ENCODE results near the gene PALLD. TPM values are rescaled to one million over a fixed set of nuclear protein-coding genes. Genes with fewer than 3 reads are reported as not detected.

PALLD gene
- total and polyA plus RNA-seq, 2 donors (not counting 3 experiments of a cell fraction or from before 2014, with no cell fraction given): 13.4 to 48.2 TPM

GRCh38 chr4:168836490-168836889 lies 339.6 kb downstream of the PALLD start:
- no peaks in the 10 kb centered on the region for H3K9me1 ChIP-seq (replicated peaks; ENCODE audit: control insufficient read depth, extremely low read depth, insufficient read depth, low read length)
- no peak overlapping the region for H3K4me2 ChIP-seq (ENCODE audit: insufficient read depth, low read length)
- intact Hi-C loops (cut with micrococcal nuclease): no loop called here
- BruUV-seq (replicated peaks): no TSS peak
- no peak overlapping the region for H2AFZ ChIP-seq (ENCODE audit: low read depth, low read length)
- H3K27me3 ChIP-seq (ENCODE audit: control insufficient read depth in 2 of 2, insufficient read depth in 2 of 2, low read length in 2 of 2): no peaks in the 10 kb centered on the region
- dilution Hi-C loops (cut with MboI; ENCODE audit: extremely low pct_ligation_motif_present, low sequenced_read_pairs): no loop called here
- H4K20me1 ChIP-seq (replicated peaks; ENCODE audit: control insufficient read depth, extremely low read depth, insufficient read depth, low read length): no peaks in the 10 kb centered on the region
- H3K27ac ChIP-seq (ENCODE audit: insufficient read depth, low read depth, low read length): no peak overlapping the region
- no peak for FAIRE-seq
- peaks cover 11% of the 10 kb centered on the region for H3K4me1 ChIP-seq (ENCODE audit: control insufficient read depth, extremely low read depth, insufficient read depth, low read length)
- no peak overlapping the region for H3K9ac ChIP-seq (replicated peaks; ENCODE audit: extremely low read depth, insufficient read depth, low read length)
- H3K36me3 ChIP-seq (ENCODE audit: control insufficient read depth in 2 of 2, extremely low read depth in 1 of 2, insufficient read depth in 2 of 2, low read length in 2 of 2): no peaks in the 10 kb centered on the region
- POLR2A ChIA-PET: no interaction called here
- CTCF ChIA-PET: interaction anchor here (0.9 kb wide), 1 partner anchor 127 kb away, joined by 3 read pairs; no protein-coding TSS in a partner anchor
- H3K4me3 ChIP-seq (replicated peaks in 1 of 3; ENCODE audit: insufficient read depth in 1 of 3, low read depth in 1 of 3, low read length in 3 of 3): no peak overlapping the region
- no peaks in the 10 kb centered on the region for H3K9me3 ChIP-seq (replicated peaks; ENCODE audit: control insufficient read depth, insufficient read depth, low read length)
- TF ChIP-seq POLR2AphosphoS5 (IDR thresholded peaks at IDR 0.05; ENCODE audit: insufficient read depth, low read depth, low read length): no peak
- no peak for TF ChIP-seq EZH2 (IDR thresholded peaks at IDR 0.05; ENCODE audit: borderline replicate concordance, low read depth, low read length, severe bottlenecking)
- no peak for TF ChIP-seq GATA2 (IDR thresholded peaks at IDR 0.05; ENCODE audit: insufficient read depth, insufficient read length, low read depth, low read length)
- no peak for TF ChIP-seq FOS (IDR thresholded peaks at IDR 0.05; ENCODE audit: borderline replicate concordance, insufficient read depth, low read length)
- no peak for TF ChIP-seq MAX (IDR thresholded peaks at IDR 0.05; ENCODE audit: insufficient read depth, insufficient read length)
- TF ChIP-seq, protein P1, sequence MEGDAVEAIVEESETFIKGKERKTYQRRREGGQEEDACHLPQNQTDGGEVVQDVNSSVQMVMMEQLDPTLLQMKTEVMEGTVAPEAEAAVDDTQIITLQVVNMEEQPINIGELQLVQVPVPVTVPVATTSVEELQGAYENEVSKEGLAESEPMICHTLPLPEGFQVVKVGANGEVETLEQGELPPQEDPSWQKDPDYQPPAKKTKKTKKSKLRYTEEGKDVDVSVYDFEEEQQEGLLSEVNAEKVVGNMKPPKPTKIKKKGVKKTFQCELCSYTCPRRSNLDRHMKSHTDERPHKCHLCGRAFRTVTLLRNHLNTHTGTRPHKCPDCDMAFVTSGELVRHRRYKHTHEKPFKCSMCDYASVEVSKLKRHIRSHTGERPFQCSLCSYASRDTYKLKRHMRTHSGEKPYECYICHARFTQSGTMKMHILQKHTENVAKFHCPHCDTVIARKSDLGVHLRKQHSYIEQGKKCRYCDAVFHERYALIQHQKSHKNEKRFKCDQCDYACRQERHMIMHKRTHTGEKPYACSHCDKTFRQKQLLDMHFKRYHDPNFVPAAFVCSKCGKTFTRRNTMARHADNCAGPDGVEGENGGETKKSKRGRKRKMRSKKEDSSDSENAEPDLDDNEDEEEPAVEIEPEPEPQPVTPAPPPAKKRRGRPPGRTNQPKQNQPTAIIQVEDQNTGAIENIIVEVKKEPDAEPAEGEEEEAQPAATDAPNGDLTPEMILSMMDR (IDR thresholded peaks at IDR 0.05; ENCODE audit: extremely low read depth in 1 of 2, insufficient read depth in 1 of 2, low read depth in 1 of 2, low read length in 2 of 2): no peak
- TF ChIP-seq JUN (IDR thresholded peaks at IDR 0.05; ENCODE audit: borderline replicate concordance, insufficient read depth, insufficient read length, low read depth): no peak
- TF ChIP-seq POLR2A (IDR thresholded peaks at IDR 0.05; ENCODE audit: low read depth, low read length): no peak
- TF ChIP-seq MYC (IDR thresholded peaks at IDR 0.05; ENCODE audit: low read depth, low read length): no peak
- H3K79me2 ChIP-seq (ENCODE audit: control insufficient read depth, insufficient read depth, low read length): peaks cover 15% of the 10 kb centered on the region
- no peak for DNase-seq (ENCODE audit: low read depth, low spot score)

All from endothelial cell of umbilical vein (primary cell).